GM19397 (cell line): Measurements from ENCODE around the gene PP2D1.
"Not testable (repeated sequence)": the region's sequence is repeated elsewhere in the genome, so short reads cannot be mapped to it uniquely, and the experiment has no call there.

Experiments
- ATAC-seq: cut with Tn5 transposase; IDR thresholded peaks from one replicate; pipeline ENCODE4 v1.9.1; 2021; ENCODE audit warnings: mild to moderate bottlenecking, moderate library complexity; ENCODE audit not compliant: unreplicated experiment

Gene PP2D1, protein sequence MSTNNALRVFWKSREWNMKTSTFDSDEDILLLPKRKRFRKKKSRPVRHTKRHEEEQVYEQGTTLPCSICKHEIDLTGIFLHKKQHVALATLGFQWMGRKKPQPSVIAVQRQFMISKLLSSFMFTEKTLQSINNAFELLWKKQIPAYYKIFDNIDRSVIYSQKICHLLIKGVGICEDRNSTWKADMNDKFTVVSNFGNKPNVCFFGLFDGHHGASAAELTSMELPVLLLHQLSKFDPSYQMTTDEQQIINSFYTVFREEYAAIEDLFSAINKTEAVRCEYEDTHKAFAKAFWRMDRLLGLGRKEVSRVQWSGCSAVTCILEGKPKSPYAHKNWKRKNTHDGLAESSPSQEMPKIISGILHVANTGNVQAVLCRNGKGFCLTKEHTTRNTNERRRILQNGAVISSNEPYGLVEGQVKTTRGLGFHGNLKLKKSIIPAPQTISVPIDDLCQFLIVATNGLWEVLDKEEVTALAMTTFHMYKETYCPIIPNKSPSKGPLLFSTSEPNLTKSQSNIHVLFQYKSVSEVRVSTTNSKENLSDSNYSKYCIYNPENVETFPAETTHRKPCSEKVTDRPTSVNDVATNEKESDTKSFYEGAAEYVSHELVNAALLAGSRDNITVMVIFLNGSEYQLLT

DNA sequence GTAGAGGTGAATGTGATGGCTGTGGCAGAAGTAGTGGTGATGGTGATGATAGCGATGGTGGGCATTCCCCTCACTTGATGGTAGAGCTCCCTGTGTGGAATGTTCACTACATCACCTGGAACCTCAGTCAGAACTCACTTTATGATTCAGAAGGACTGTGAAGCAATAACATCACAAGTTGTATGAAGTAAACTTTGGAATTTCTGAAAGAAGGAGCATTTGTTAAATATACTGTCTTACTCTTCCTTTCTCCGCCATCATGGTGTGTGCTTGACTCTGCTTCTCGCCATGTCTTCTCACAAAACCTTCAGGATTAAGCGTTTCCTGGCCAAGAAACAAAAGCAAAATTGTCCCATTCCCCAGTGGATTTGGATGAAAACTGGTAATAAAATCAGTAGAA lies at the start of gene PP2D1:
Gene PP2D1 (minus strand): TSS at position 101 of the 400 bp plus-strand sequence. CDS start 192 bp downstream, outside the sequence.
- no peak for ATAC-seq

GRCh38 chr3:20060974-20061685 lies 49.1 kb upstream of the PP2D1 start:
- peak; percentile 74 for ATAC-seq

DNA sequence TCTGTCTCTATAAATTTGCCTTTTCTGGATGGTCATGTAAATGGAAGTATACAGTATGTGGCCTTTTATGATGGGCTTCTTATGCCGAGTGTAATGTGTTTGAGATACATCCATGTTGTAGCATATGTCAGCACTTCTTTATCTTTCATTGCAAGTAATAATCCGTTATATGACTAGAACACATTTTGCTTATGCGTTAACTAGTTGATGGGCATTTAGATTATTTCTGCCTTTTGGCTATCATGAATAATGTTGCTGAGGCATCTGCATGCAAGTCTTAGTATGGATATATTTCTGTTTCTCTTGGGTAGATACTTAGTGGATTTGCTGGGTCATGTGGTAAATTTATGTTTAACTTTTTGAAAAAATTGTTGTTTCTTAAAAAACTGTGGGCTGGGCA lies 47.9 kb upstream of the PP2D1 start:
- ATAC-seq: no peak

DNA sequence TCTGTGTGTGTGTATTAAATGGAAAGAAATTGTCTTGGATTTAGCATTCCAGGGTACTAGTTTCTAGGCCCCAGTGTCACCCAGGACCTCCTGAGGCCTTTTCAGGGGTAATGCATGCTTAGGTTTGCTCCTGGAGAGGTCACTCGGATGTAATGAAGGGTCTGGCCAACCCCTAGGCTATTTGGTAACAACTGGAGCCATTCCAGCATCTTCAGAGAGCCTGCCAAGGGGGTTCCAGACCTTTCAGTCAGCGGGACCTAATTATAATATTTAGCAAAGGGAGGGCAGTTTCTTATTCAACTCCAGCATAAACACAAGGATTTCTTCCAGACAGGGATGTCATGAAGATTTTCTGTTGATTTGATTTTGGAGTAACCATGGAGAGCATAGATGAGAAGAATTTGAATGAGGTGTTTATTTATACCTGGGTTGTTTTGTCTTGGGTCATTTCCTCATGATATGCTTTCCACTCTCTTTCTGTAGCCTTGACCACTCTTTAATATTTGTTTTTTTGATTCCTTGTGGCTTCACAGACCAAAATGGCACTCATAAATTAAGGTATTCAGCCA lies 45.6 kb upstream of the PP2D1 start:
- no peak for ATAC-seq

- ATAC-seq: peak; percentile 30
Observed at GRCh38 chr3:20056725-20057611, 44.9 kb upstream of the PP2D1 start.

GRCh38 chr3:20055842-20056241 lies 43.8 kb upstream of the PP2D1 start:
- ATAC-seq: no peak

- ATAC-seq: peak; percentile 10
Observed at GRCh38 chr3:20055020-20055775, 43.1 kb upstream of the PP2D1 start.

DNA sequence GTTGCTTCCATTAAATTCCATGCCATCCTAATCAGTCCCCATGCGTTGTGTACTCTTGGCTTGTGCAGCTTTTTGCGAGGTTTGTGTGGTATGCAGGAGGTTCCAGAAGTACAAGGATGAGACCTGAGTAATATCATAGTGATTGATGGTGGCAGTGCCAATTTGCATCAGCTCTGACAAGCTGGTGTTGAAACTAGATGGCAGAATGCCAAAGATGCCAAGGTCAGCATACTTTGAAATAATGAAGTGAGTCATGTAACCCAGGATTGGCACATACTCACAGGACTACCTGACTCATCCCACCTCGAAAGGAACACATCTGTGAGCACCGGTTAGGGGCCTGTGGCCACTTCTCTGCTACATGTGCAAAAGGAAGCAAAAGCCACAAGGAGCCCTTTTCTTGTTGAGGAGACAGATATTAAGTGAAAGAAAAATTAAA lies 42.5 kb upstream of the PP2D1 start:
- peak; percentile 81 for ATAC-seq

GRCh38 chr3:20052851-20053250 lies 40.8 kb upstream of the PP2D1 start:
- ATAC-seq: no peak

- no peak for ATAC-seq
Observed at GRCh38 chr3:20051123-20051806, 39.2 kb upstream of the PP2D1 start.

DNA sequence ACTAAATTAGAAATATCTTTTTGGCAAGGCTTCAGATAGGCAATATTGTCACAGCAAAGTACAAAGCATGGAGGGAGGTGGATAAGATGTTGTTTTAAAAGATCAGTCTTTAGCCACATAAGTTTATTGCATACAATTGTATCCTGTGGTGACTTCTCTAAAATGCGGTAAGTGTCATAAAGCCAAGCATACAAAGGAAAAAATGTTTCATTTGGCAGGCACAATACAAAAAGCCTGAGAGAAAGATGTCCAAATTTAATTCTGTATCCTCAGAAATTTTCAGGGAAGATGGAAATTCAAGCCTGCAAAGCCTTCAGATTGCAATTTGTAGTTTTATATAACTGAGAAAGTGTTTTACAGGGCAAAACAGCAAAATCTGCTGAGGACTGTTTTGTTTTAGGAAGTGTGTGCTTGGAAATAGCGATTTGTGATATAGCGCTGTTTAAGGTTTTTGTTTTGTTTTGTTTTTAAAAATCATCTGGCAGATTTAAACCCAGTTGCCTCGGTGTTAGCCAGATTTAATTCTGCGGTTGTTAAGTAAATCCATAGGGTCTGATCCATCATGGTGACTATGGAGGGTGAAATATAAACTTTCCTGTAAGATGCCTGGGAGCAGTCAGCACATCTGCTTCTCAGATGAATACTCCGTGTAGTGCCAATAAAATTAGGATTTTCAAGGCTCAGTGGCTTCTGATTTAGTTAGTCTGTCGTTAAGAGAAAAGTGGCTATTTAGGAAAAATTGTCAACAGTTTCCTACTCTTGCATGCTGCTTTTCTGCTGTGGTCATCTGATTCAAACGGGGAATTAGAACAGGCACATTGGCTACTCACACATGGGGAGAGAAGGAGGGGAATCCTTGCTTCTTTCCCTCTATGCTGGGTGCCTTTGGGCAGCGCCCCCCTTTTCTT lies 36.2 kb upstream of the PP2D1 start:
- ATAC-seq: no peak

GRCh38 chr3:20047341-20047779 lies 35.3 kb upstream of the PP2D1 start:
- ATAC-seq: no peak

GRCh38 chr3:20046556-20046955 lies 34.5 kb upstream of the PP2D1 start:
- no peak for ATAC-seq

GRCh38 chr3:20045141-20045540 lies 33.1 kb upstream of the PP2D1 start:
- not testable (repeated sequence) for ATAC-seq

DNA sequence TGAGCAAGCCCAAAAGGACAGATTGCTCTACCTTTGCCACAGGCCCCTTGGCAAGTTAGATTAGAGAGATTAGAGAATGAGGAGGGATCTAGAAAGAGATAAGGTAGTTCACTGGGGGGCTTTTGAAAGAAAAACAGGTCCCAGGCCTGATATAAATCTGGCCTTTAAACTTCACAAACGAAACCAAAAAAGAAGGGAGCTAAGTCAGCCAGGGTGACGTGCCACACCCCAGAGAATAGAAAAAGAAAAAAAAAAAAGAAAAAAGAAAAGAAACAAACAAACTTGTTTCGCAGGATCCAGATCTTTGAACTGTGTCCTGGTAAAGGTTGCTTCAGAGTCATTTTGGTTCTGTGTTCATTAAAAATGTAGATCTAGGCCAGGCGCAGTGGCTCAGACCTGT lies 31.8 kb upstream of the PP2D1 start:
- no peak for ATAC-seq

DNA sequence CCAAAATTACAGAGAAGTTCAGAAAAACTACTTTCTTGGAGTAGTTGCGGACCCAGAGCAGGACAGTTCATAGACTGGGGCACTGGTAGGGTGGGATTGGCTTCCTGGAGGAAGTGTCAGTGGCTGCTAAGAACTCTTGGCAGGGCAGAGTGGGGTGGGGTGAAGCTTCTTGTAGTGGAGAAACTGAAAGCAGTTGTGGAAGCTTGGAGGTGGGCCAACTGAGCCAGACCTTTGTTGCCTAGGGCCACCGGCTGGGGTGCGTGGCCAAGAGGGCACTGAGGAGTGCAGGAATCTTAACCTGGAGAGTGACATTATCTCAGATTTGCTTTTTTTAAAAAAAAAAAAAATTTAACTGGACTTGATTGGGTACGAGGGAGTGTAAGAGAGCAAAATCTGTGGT lies 31.3 kb upstream of the PP2D1 start:
- ATAC-seq: peak; percentile 23

DNA sequence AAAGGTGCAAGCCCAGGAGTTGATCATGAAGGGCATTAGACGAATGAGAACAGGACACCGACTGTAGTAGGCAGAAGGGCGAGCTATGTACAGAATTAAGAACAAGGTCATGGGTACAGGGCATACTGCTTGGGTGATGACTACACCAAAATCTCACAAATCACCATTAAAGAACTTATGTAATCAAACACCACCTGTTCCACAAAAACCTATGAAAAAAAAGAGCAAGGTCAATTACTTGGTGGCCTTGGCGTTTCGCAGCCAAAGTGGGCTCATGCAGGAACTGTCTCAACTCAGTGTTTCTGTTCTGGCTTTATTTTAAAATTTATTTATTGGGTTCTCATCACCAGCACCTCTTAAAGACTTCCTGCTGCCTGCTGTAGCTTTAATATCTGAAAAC lies 30.3 kb upstream of the PP2D1 start:
- ATAC-seq: no peak

DNA sequence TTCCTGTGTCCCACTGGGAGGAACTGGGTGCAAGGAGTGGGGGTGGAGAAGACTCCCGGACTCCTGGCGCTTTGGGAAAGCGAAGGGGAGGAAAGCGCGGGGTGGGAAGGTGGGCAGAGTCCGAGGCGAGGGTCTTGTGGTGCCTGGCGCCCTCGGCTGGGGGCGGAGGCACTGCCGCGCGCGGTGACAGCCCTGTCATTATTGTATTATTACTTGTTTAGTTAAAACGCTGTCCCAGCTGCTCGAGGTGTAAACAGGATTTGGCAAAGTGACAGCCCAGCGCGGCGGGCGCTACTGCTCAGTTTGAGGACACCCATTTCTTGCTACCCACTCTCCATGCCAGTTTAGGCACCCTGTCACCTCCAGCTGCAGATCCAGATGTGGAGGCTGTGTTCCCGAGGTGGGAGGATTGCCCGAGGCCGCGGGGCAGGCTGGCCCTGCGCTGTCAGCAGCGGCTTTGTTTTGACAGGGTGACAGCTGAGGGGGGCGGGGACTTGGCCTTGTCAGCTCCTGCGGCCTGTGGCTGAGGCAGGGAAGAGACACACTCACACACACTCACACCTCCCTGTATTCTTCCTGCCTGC lies 29.2 kb upstream of the PP2D1 start:
- ATAC-seq: peak; percentile 31
